CD4-positive, alpha-beta T cell treated with Interleukin-15 for 4 hours (primary cell): ENCODE results near the gene ZNF444.
"Not testable (repeated sequence)": the region's sequence is repeated elsewhere in the genome, so short reads cannot be mapped to it uniquely, and the experiment has no call there.

Experiments
- DNase-seq: peaks from one replicate; pipeline ENCODE4 v3.0.0-alpha.2; 2020; ENCODE audit warnings: low spot score

ZNF444 gene

DNA sequence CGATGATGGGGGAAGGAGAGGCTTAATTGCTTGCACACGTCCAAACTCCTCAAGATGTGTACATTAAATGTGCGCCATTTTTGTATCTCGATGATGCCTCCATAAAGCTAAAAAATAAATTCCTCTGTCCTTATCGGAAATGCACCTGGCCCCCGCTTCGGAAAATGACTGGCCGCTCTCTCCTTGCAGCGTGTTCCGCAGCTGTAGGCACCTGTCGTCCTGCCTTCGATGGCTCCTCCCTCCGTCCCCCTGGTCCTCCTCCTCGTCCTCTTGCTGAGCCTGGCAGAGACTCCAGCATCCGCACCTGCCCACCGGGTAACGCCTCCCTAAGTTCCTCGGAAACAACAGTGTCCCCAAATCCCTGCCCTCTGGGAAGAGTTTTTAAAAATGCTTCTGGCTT, 35.8 kb downstream of the ZNF444 start:
- no peak for DNase-seq

DNA sequence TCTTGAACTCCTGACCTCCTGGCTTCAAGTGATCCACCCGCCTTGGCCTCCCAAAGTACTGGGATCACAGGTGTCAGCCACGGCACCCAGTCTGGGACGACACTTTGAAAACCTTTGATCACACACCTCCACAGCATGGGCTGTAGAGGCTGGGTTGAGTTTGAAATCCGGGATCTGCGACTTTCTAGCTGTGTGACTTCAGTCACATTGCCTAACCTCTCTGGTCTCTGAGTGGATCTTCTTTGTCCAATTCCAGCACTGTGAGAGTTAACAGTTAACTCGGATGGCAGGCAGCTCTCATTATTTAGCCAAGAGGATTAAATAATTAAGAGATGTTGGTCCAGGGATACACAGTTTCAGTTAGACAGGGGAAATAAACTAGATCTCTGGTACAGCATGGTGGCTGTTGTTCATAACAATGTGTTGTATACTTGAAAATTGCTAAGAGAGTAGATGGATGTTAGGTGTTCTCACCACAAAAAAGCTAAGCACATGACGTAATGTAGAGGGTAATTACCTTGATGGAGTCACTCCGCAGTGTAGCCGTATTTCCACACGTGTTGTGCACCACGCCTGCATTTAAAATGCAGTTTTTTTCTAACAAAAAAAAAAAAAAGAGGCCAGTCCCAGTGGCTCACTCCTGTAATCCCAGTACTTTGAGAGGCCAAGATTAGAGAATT, 36.6 kb downstream of the ZNF444 start:
- DNase-seq, result no peak

DNA sequence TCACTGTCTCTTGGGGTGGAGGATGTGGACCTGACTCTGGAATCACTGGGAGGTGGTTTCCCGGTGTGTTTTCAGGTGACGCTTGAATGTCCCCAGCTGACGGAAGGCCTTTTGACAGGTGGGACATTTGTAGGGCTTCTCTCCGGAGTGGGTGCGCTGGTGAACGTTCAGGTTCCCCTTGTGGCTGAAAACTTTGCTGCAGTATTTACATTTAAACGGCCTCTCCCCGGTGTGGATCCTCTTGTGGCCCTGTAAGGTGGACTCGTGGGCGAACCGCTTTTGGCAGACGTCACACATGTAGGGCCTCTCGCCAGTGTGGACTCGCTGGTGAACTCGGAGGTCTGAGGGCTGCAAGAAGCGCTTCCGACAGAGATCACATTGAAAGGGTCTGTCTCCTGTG, 48.7 kb downstream of the ZNF444 start:
- DNase-seq, result no peak

GRCh38 chr19:56191115-56191514, 50.0 kb downstream of the ZNF444 start:
- no peak for DNase-seq

GRCh38 chr19:56191711-56192110, 50.6 kb downstream of the ZNF444 start:
- no peak for DNase-seq

GRCh38 chr19:56193981-56194640, 53.0 kb downstream of the ZNF444 start:
- no peak for DNase-seq

DNA sequence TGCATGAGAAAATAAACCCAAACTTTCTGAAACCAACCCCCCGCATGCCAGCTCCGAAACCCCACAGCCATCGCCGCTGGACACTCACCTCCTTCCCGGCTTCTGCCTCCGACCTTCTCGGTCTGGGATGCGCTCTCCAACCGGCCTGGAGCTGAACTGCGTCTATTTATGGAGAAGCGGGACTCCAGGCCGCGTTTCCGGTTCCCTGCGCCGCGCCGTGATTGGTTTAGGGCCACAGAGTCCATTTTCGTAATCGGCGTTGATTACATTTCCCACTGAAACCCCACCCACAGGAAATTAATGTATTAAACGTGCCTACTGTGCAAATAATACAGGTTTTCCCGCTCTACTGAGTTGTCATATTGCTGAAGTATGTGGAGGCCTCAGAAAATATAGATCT, 56.6 kb downstream of the ZNF444 start, which contains the start of gene ZSCAN5B:
ZSCAN5B (minus strand) TSS at position 138 of the 400 bp plus-strand sequence. CDS start 4,731 bp downstream, outside the sequence.
- DNase-seq, result not testable (repeated sequence)

DNA sequence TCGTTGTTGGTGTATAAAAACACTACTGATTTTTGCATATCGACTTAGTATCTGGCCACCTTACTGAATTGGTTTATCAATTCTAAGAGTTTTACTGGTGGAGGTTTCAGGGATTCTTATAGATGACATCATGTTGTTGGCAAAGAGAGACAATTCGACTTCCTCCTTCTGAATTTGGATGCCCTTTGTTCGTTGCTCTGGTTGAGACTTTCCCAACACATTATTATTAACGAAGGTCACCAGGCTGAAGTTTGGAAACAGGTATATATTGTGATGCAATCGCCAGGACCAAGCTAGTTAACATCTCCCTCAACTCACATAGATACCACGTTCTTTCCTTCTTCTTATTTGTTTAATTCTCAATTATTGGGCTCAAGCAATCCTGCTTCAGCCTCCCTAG, 58.6 kb downstream of the ZNF444 start:
- DNase-seq, result no peak

- DNase-seq, result no peak
Measured at GRCh38 chr19:56201973-56202372, 60.9 kb downstream of the ZNF444 start, which contains the start of gene ZSCAN5C. Gene ZSCAN5C, plus strand, starts transcription at chr19:56202273. Its CDS starts 3,641 bp downstream, at chr19:56205914.

DNA sequence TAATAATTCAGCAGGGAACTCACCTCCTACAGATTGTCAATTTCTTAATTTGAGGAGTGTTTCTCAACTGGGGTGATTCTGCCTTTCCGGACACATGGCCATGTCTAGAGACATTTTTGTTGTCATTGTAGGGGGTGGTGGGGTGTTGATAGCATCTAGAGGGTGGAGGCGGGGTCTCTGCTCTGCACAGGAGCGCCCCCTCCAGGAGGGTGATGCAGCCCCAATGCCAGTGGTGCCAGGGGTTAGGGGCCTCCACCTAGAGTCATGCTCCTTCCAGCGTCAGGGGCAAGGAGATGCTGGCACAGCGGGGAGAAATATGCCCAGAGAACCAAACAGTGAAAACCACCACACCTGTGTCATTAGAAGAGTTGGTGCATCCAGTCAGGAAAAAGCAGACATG, 66.5 kb downstream of the ZNF444 start:
- DNase-seq, result not testable (repeated sequence)

GRCh38 chr19:56209091-56209490, 68.0 kb downstream of the ZNF444 start:
- DNase-seq, result no peak

- DNase-seq, result not testable (repeated sequence)
Measured at GRCh38 chr19:56210036-56210435, 68.9 kb downstream of the ZNF444 start.
